GM21786 (cell line): ENCODE data around the gene AGO1.
"Not testable (repeated sequence)": the region's sequence is repeated elsewhere in the genome, so short reads cannot be mapped to it uniquely, and the experiment has no call there.

Experiments used
- ATAC-seq: cut with Tn5 transposase; IDR thresholded peaks from one replicate; pipeline ENCODE4 v1.9.1; 2021; ENCODE audit not compliant: unreplicated experiment

Gene AGO1

DNA sequence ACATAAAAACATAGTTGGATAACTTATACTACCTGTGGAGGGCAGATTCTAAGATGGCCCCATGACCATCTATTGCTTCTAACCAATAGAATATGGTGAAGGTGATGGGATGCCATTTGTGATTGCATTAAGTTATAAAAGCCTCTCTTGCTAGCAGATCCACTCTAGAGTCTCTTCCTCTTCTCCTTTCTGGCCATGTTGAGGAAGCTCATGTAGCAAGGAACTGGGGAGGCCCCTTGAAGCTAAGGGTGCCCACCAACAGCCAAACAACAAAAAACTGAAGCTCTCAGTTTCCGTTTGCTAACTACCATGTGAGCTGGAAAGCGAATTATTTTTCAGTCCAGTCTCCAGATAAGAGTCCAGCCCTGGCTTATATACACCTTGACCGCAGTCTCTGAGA is 16.0 kb upstream of the AGO1 start:
- no peak for ATAC-seq

DNA sequence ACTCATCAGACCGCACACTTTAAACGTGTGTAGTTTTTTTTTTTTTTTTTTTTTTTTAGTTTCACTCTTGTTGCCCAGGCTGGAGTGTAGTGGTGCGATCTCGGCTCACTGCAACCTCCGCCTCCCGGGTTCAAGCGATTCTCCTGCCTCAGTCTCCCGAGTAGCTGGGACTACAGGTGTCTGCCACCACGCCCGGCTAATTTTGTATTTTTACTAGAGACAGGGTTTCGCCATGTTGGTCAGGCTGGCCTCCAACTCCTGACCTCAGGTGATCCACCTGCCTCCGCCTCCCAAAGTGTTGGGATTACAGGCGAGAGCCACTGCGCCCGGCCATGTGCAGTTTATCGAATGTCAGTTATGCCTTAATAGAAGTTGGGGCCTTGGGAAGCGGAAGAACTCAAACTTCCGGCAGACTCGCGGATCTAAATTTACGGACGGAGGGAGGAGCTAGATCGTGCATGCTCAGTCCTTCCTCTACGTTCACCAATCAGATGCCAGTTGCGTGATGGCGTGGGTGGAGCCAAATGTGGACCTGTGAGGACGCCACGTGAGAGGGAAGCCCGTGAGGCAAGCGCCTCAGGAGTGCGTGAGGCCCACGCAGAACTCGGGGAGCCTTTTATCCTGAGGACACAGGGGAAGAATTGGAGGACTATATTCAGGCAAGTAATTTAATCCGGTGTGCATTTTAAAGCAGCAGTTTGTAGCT is 13.6 kb upstream of the AGO1 start:
- not testable (repeated sequence) for ATAC-seq

DNA sequence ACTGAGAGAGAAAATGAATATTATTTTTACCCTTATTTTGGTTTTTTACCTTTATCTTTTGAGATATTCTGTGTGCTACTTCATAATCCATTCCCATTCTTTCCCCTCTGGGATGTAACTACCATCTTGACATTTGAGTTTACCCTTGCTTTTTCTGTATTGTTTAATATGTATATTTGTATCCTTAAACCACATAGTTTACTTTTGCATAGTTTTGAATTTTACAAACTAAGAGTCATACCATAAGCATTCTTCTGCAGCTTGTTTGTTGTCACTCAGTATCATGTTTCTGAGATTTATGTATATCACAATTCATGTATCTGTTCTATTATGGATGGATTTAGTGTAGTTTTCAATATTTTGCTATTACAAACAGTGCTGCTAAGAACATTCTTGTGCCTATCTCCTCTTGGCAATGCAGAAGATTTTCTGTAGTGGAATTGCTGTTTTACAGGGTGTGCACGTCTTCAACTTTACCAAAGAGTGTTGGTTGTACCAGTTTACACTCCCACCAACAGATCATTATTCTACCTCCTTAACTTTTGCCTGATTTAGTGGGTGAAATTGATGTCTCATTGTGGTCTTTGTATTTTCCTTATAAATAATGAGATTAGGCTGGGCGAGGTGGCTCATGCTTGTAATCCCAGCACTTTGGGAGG is 12.2 kb upstream of the AGO1 start:
- ATAC-seq = no peak

DNA sequence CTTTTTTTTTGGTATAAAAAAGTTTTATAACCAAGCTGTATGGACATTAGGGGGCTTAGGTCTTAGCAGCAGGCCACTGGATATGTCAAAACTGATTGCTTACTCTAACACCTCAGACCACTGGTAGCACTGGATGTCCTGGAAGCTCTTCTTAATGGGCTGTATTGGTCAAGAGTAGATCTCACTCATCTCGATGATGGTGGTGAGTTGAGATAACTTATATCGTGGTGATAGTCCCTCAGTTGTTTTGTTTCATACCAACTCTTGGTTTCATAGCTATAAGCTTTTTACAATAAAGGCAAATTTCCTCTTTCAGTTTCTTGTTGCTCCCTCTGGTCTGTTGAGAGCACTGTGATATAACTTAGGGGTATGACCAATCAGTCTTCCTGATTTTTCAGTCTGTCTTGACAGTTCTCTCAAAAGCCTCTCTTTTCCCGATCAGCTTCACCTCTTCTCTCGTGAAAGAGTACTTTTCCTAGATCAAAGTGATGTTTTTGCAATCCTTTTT is 9.7 kb upstream of the AGO1 start:
- no peak for ATAC-seq

DNA sequence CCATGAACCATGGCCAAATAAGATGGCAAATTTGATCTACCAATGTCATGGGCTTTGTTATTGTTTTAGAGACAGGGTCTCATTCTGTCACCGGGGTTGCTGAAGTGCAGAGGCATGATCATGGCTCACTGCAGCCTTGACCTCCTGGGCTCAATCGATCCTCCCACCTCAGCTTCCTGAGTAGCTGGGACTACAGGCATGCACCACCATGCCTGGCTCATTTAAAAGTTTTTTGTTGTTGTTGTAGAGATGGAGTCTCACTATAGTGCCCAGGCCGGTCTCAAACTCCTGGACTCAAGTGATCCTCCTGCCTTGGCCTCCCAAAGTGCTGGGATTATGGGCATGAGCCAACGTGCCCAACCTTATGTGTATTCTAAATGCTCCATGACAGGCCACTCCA is 8.9 kb upstream of the AGO1 start:
- not testable (repeated sequence) for ATAC-seq

DNA sequence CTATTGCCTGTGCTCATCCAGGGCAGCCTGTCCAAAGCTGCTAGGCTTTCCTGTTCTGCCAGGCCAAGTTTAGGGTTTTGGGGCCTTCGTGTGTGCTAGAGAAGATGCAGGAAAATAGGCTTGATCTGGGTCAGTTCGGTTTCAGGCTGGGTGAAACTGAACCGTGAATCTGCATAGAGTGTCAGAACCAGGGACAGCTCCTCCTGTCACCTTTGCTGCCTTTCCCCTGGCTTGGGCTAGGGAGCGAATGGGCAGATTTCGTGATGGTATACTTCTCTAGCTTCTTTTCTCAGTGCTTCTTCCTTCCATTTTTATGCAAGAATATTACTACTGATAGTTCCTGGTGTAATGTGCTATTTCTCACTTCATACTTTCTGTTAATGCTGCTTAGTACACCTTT is 6.0 kb upstream of the AGO1 start:
- ATAC-seq = no peak

DNA sequence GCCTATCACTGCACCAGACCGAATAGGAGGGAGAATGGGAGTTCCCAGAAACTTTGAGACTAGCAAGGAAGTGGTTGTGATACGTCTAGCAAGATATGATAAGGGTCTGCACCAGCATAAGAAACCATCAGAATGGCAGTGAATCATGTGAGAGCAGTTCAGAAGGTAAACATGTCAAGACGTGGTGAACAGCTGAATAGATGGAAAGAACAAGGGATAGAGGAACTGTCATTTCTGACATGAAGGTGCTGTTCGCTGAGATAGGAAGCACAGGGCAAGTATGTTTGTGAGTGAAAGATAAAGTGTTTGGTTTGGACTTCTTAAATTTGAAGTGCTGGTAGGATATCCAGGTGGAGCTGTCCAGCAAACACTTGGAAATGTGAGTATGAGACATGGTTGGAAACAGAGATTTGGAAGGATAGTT is 1.1 kb upstream of the AGO1 start:
- no peak for ATAC-seq

DNA sequence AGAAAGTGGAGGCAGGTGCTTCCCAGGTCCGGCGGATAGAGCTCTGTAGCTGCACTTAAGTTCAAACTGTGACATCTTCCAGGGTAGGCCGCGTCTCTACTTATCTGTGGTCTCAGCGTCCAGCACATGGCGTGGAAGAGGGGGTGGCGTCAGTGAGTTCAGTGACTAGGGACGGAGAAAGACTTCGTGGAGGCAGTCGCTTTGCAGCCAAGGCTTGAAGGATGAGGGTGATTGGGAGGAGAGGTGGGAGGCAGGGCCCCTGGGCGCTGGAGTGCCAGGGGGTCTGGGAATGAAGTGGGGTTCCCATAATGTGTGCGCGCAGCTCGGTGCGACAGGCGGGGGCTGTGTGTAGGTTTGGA is 444 bp upstream of the AGO1 start:
- ATAC-seq = no peak

DNA sequence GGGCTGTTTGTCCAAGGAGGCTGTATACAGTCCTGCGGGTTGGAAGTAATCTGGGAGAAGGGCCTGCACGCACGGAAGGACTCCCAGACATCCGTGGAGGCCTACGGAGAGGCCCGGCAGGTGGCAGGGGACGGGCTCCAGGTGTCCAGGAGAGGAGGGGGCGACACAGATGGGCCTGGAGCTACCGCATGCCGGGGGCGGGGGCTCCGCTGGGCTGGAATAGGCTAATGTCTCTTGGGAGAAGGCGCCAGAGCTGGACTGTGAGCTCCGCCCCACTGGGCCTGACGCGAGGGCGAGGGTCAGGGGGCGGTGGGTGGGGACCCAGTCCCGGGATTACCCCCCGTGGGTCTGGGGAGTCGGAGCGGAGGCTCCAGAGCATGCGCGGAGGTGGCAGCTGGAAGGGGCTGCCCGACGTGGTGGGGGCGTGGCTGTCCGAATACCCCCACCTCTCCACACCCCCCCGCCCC is 659 bp downstream of the AGO1 start:
- peak; percentile 5 for ATAC-seq

DNA sequence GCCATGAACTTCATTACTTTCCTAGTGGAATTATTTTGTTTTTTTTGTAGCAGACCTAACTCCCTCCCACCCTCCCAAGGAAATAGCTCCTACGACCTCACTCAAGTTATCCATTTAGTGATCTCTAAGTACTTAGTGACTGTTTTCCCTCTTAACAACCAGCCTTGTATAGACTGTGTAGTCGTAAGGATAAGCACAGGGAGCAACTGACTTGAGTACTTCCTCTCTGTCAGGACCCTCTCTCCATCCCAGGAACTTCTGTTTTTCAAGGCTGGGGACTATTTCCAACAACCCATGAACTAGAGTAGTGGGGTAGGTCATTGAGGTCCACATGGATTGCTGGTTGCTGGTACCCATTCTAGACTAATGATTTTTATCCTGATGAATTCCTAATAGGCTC is 1.9 kb downstream of the AGO1 start:
- ATAC-seq = no peak

DNA sequence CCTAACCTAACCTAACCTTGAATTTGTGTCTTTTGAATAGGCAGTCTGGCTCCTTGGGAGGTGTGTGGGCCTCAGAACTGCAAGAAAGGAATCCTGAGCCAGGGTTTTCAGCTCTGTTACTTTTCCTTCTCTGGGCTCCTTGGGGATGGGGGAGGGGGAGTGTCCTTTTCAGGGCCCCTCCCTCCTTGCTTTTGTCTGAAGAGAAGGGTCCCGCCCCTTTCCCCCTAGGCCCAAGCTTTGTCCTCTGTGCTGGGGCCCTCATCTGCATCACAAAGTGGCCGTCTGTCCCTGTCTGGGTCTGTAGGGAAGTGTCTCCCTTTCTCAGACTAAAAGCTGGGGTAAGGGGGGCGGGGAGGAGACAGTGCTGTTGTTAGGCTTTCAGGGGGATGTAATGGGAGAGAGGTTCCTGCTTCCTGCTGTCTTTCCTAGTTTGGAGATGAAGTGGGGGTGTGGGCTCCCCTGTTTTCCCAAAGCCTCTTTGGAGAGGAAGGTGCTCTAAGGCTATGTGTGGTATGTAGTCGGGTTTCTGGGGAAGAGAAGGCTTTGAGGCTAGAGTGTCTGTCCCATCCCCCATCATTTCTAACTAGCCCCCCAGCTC is 3.1 kb downstream of the AGO1 start:
- no peak for ATAC-seq

DNA sequence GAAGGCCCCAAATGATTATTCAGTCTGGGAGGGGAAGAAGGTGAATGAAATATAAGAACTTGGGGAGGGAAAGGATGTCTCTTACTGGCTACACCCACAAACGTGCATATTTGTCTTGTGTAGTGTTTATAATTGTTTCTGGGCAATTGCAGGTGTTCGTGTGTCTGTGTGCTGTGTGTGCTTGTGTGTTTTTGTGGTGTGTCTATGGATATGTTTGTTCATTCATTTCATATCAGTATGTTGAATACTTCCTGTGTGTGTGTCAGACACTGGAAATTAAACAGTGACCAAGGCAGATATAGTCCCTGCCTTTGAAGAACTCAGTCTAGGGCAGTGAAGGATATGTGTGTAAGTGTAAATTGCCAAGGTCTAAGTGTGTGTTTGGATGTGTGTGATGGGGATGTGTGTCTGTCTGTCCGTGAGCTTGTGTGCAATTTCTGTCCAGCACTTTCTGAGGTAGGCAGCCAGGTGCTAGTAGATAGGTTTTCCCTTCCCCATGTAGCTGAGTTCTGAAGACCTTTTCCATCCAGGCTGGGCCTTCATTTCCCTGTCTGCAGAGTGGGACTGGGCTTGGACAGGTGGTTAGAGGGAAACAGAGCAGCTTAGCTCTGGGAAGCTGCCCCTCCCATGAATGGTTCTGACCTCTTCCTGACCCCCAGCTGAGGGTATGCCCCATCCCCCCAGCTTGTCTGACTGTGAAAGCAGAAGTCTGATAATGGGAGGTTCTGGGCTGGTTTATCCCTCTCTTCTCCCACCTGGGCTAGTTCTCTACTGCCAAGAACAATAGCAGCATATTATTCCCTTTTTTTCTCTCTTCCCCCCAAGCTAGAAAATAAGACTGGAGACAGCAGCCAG is 3.8 kb downstream of the AGO1 start:
- ATAC-seq = no peak

DNA sequence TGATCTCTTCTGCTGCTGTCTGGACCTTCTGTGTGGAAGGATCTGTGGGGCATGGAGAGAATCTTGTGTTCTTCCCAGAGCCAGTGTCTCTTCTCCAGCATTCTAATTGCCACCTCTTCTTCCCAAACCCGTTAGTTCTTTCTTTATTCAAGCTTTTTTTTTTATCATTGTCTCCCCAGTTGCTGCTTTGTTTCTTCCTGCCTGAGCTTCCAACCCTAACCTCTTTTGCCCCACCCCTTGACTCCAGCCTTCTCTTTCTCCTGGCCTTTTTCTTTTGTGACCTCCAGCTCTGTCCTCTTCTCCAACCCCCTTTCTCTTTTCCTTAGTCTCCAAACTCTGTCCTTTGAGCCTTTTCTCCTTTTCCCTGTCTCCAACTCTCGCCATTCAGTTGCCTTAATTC is 4.5 kb downstream of the AGO1 start:
- ATAC-seq = no peak

DNA sequence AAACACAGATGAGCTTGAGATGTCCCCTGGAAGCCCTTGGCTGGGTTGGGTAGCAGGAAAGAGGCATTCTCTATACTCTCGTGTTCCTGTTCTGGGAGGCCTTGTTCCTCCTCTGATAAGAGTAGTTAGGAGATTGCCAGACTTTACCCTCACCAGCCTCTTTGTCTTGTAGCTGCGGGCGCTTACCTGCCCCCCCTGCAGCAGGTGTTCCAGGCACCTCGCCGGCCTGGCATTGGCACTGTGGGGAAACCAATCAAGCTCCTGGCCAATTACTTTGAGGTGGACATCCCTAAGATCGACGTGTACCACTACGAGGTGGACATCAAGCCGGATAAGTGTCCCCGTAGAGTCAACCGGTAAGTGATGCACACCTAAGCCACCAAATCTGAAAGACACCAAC is 5.2 kb downstream of the AGO1 start:
- no peak for ATAC-seq

DNA sequence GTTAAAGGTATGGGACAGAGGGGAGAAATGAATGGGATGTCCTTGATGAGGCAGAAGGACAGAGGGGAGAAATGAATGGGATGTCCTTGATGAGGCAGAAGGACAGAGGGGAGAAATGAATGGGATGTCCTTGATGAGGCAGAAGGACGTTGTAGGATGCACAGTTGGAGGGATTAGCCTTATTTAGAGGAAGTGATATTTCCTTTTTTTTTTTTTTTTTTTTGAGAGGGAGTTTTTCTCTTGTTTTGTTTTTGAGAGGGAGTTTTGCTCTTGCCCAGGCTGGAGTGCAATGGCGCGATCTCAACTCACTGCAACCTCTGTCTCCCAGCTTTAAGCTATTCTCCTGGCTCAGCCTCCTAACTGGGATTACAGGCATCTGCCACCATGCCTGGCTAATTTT is 6.0 kb downstream of the AGO1 start:
- not testable (repeated sequence) for ATAC-seq

DNA sequence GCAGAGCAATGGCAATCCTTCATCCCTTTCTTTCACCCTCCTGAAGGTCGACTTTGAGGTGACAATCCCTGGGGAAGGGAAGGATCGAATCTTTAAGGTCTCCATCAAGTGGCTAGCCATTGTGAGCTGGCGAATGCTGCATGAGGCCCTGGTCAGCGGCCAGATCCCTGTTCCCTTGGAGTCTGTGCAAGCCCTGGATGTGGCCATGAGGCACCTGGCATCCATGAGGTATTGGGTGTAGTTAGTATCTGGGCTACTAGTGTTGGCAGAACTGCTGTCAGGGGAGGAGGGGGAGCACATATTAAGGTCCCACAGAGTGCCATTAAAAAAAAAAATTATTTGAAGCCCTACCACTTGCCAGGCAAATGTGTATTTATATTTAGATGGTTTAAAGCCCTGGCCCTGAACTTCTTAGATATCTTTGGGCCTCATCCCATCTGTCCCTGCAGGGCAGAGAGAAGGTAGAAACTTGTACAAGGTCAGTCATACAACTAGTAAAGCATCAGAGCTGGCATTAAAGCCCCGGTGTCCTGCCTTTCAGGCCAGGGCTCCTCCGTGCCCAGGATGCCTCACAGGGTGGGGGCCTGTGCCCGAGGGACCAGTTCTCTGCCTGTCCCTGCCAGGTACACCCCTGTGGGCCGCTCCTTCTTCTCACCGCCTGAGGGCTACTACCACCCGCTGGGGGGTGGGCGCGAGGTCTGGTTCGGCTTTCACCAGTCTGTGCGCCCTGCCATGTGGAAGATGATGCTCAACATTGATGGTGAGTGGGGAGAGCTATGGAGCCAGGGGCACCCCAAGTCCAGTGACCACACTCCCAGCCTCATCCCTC is 10.3 kb downstream of the AGO1 start:
- no peak for ATAC-seq

DNA sequence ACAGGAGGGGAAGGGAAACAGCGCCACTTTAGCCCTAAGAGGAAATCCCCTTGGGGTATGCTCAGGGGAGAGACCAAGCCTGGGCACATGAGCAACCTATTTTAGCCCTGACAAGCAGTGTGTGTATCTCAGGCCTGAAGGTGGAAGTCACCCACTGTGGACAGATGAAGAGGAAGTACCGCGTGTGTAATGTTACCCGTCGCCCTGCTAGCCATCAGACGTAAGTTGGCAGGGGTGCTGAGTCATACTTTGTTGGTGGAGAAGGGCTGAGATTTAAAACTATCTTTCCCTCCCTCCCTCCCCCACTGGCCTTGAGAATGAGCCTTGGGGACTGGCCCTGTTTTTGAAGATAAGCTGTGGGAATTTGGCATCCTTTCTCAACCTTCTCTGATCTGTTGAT is 11.2 kb downstream of the AGO1 start:
- ATAC-seq = peak; percentile 81

DNA sequence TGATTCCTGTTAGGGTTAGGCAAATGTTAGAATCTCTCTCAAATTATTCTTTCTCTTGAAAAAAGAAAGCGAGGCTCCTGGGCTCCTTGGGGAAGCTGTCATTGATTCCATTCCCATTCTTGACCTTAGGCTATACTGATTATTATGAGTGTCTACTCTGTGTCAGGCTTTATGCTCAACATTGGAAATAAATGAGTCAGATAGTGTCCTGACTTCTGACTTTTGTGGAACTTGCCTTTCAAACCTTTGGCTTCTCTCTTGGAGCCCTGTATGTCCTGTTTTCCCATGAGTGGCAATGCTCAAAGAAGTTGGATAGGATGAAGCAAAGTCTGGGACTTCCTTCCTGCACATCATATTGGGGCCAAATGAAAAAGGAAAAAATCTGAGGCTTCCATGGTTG is 11.6 kb downstream of the AGO1 start:
- no peak for ATAC-seq

DNA sequence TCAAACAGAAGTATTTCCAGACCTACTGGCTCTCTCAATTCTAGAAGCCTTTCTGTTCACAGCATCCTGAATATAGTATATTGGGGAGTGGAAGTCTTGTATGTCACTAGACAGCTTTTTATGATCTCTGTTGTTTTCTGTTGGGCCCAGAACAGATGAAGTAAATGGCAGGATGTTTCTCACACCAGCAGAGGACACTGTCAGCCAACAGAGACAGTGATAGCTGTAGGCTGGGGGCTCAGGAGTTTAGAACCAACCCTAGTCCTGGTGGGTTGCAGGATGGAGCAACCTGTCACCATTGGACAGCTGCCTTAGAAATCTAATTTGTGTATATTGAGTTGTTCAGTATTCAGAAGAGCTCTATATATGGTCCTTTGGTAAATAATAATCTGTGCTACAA is 16.9 kb downstream of the AGO1 start:
- no peak for ATAC-seq

DNA sequence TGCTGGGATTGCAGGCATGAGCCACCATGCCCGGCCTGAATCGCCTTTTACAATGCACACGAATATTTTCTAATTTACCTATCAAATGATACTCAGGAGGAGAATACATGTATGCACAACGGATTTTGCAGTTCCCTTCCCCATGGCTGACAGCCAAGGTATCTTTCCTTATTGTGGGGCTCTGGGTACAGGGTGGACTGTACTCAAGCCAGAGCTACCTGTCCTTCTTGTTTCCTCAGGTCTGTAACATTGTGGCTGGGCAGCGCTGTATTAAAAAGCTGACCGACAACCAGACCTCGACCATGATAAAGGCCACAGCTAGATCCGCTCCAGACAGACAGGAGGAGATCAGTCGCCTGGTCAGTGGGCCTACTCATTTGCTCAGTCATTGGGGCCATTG is 18.2 kb downstream of the AGO1 start:
- no peak for ATAC-seq

DNA sequence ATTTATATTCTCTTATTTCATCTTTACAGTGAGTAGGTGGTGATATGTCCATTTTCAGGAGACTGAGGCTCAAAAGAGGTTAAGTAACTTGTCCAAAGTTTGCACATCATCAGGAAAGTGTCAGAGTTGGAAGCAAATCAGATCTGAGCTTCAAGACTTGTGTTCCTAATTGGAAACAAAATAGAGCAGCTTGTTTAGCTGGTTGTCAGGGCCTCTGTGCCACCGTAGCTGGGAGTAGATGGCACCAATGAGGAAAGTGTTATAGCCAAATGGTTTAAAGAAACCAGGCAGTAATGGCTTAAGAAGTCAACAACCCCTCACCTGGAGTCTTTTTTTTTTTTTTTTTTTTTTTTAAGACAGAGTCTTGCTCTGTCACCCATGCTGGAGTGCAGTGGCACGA is 19.7 kb downstream of the AGO1 start:
- ATAC-seq = no peak
